Measurements from ENCODE around the gene LRIT2. TPM values are rescaled to one million over a fixed set of nuclear protein-coding genes. Genes with fewer than 3 reads are reported as not detected.

LRIT2 gene
- total RNA-seq, 1 donor = not detected

DNA sequence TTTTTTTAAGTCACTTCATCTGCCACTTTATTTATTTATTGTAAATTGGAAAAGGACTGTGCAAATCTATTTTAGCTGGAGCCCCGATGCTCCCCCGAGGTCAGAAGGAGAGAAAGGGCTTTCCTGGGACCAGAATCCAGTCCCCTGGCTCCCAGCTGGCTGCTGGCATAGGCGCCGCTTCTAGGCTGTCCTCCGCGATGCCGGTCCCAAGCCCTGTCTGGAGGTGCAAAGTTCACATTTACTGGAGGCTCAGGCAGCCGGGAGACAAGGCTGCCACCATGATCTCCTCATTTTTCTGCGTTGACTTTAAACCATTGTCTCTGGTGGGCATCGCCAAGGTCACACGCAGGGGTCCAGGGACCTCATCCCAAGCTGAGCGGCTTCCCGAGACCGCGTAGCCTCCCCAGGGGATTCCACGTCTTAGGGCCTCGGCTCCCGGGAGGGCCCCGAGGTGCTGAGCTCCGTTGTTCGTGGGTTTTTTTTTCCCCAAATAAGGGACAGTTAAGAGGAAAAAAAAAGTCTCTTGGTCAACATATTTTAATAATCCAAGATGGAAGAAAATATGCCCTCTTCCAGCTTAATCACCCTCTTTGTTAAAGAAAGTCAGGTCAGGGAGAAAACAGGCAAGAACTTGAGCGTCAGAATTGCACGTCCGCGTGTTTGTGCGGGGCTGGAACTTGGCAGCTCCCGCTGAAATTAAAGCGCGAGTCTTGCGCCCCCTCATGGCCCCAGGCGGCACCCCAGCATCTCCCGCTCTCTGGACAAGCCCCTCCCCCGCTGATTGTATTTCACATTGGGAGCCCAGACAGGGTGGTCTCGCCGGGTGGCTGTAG lies 31.4 kb upstream of the LRIT2 start:
- DNase-seq (ENCODE audit: low read depth) = peak; percentile 34
- TF ChIP-seq, protein P1, sequence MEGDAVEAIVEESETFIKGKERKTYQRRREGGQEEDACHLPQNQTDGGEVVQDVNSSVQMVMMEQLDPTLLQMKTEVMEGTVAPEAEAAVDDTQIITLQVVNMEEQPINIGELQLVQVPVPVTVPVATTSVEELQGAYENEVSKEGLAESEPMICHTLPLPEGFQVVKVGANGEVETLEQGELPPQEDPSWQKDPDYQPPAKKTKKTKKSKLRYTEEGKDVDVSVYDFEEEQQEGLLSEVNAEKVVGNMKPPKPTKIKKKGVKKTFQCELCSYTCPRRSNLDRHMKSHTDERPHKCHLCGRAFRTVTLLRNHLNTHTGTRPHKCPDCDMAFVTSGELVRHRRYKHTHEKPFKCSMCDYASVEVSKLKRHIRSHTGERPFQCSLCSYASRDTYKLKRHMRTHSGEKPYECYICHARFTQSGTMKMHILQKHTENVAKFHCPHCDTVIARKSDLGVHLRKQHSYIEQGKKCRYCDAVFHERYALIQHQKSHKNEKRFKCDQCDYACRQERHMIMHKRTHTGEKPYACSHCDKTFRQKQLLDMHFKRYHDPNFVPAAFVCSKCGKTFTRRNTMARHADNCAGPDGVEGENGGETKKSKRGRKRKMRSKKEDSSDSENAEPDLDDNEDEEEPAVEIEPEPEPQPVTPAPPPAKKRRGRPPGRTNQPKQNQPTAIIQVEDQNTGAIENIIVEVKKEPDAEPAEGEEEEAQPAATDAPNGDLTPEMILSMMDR (IDR thresholded peaks at IDR 0.05; ENCODE audit: insufficient read depth, low read depth, low read length) = peak; percentile 68
- H3K4me3 ChIP-seq (ENCODE audit: low read depth, low read length) = no peak overlapping the region

DNA sequence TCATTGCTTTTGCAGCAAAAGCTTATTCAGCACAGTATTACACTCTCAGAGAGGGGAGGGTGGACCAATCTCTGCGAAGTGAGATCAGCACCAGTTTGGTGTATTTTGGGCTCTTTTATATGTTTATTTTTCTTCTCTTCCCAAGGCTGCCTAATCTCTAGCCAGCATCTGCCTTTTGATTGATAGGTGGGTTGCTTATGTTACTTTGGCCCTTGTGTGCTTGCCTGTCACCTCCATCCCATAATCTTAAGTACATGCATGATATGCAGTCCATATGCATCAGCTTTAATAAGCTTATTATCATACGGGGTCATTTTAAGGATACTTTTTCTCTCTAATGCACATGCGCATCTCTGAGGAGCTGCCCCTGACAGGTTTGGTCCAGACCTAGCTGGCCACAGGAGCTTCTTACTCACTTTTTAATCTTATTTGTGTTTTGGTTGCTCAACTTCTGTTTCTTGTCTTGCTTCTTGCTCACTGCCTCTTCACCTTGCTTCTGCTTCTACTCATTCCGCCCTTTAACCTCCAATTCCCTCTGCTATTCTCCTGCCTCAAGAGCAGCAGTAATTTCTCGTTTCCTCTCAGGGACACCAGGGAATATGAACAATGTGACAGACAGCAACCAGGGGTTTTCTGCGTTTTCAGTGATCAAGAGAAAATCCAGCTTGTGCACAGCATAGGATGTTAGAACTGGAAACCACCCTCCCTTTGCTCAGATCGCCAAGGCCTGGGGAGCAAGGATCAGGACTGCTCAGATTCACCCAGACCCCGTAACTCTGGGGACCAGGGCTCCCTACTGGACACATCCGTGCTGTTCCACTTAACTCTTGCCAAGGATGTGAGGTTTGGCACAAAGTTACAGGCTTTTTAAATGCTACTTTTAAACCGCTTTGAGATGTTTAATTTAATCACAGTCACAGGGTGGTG lies 29.5 kb upstream of the LRIT2 start:
- DNase-seq (ENCODE audit: low read depth) = no peak
- TF ChIP-seq, protein P1 (IDR thresholded peaks at IDR 0.05; ENCODE audit: insufficient read depth, low read depth, low read length) = no peak
- no peak overlapping the region for H3K4me3 ChIP-seq (ENCODE audit: low read depth, low read length)

DNA sequence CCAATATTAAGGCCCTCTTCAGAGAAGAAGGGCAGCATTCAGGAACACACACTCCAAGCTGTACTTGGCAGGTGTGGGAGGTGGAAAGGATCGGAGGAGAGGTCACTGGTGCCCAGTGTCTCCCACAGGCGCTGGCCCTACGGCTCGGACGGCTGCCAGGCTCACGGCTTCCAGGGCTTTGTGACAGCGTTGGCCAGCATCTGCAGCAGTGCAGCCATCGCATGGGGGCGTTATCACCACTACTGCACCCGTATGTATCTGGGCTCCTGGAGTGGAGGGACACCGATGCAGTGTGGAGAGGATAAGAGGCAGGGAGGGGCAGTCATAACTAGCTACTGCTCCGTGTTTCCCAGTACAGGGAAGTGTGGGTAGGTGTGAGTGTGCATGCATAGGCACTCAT lies 23.4 kb upstream of the LRIT2 start:
- TF ChIP-seq, protein P1 (IDR thresholded peaks at IDR 0.05; ENCODE audit: insufficient read depth, low read depth, low read length) = no peak
- H3K4me3 ChIP-seq (ENCODE audit: low read depth, low read length) = no peak overlapping the region

DNA sequence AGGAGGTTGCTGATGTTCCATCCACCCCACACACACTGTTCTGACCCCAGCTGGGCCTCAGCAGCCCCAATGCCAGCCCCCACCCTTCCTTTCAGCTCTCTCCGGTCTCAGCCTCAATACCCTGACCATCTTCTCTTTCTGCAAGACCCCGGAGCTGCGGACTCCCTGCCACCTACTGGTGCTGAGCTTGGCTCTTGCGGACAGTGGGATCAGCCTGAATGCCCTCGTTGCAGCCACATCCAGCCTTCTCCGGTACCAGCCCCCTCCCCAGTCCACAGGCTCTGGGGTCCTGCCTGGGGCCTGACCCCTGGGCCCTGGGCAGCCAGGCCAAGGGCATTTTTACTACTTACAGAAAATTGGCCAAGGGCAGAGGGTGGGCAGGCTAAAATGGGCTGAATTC lies 22.2 kb upstream of the LRIT2 start:
- H3K4me3 ChIP-seq (ENCODE audit: low read depth, low read length) = no peak overlapping the region
- no peak for DNase-seq (ENCODE audit: low read depth)
- TF ChIP-seq, protein P1 (IDR thresholded peaks at IDR 0.05; ENCODE audit: insufficient read depth, low read depth, low read length) = no peak

More for the DNA sequence above, 23.4 kb upstream of the LRIT2 start:
- DNase-seq (ENCODE audit: low read depth) = no peak

DNA sequence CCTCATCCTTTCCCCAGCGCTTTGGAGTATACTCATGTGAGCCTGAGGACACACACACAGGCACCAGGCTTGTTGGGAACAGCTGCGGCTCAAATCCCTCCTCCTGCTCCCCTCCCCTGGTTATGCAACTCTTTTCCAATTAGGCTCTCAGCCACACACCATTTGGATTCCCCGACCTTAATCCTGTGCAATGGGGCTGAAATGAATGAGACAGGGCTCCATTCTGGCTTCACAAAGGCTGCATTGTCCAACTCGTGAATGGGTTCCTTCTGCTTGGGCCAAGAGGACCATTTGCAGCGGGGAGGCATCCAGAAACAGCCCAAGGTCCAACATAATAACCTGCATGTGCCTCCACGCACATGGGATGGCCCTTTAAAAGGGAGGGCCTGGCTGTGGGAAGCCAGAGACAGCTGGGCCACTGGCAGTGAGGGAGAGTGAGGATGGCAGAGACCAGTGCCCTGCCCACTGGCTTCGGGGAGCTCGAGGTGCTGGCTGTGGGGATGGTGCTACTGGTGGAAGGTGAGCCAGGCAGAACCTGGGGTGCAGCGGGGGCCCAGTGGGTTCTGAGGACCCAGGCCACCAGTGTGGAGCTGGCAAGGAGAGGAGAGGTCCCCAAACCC lies 19.4 kb upstream of the LRIT2 start, which contains the start of gene RGR:
RGR (plus strand) TSS at position 403 of the 620 bp plus-strand sequence; CDS start at position 441, 38 bp downstream.
- H3K4me3 ChIP-seq (ENCODE audit: low read depth, low read length) = no peak within 1 kb of the TSS
- TF ChIP-seq, protein P1 (IDR thresholded peaks at IDR 0.05; ENCODE audit: insufficient read depth, low read depth, low read length) = no peak
- DNase-seq (ENCODE audit: low read depth) = no peak

DNA sequence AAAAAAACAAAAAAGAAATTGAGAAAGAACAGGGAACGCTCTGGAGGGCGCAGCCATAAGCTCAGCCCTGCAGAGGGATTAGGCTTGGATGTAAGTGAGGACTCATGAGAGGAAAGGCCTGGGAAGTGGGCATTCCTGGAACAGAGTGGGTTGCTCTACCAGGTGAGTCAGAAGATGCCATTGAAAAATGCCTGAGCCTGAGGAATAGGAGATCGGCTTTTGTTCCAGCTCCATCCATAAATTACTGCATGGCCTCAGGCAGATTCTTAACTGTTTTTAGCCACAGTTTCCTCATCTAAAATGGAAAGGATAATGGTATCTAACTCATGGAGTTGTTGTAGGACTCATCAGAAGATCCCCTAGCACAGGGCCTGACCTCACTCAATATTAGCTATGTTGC lies 18.4 kb upstream of the LRIT2 start:
- H3K4me3 ChIP-seq (ENCODE audit: low read depth, low read length) = no peak overlapping the region
- TF ChIP-seq, protein P1 (IDR thresholded peaks at IDR 0.05; ENCODE audit: insufficient read depth, low read depth, low read length) = no peak

More for the DNA sequence above, 18.4 kb upstream of the LRIT2 start:
- DNase-seq (ENCODE audit: low read depth) = no peak

All from fibroblast of villous mesenchyme (primary cell).